ENCODE results near the gene SIGLEC8. TPM values are rescaled to one million over a fixed set of nuclear protein-coding genes. Genes with fewer than 3 reads are reported as not detected.
A peak's percentile ranks its signal among the peaks of the same experiment; 100 is the strongest.
"Not testable (repeated sequence)": the region's sequence is repeated elsewhere in the genome, so short reads cannot be mapped to it uniquely, and the experiment has no call there.

Gene SIGLEC8
- total RNA-seq, 2 experiments from 2014 or later, result not detected

- Mint-ChIP-seq H3K4me3 (peak overlapping the region; percentile 47), H3K27me3 (no peaks in the 10 kb centered on the region), H3K9me3 (no peaks in the 10 kb centered on the region), H3K4me1 (ENCODE audit: low read depth) (peaks cover 20% of the 10 kb centered on the region), H3K27ac (peak overlapping the region; percentile 21), H3K36me3 (ENCODE audit: low read depth) (no peaks in the 10 kb centered on the region)
- ATAC-seq (ENCODE audit: poor library complexity), result peak; percentile 29
- CTCF ChIA-PET, result no interaction called here
- intact Hi-C loops (cut with DNase I, micrococcal nuclease), result no loop called here
- Histone ChIP-seq H3K4me1 (ENCODE audit: insufficient read depth, low read length) (peaks cover 11% of the 10 kb centered on the region), H3K27ac (ENCODE audit: low read depth in 1 of 2, low read length in 2 of 2) (no peak overlapping the region), H3K27me3 (ENCODE audit: control insufficient read depth in 1 of 2, insufficient read depth in 2 of 2, low read length in 2 of 2) (no peaks in the 10 kb centered on the region), H3K9me3 (ENCODE audit: control insufficient read depth in 1 of 2, insufficient read depth in 1 of 2, low read length in 2 of 2) (peaks cover 0 to 13% of the 10 kb centered on the region in 2 experiments), H3K4me3 (ENCODE audit: low read length) (no peak overlapping the region), H3K36me3 (ENCODE audit: insufficient read depth, low read length) (no peaks in the 10 kb centered on the region)
- POLR2A ChIA-PET, result interaction anchor here (1.1 kb wide), 1 partner anchor 937 kb away, joined by 4 read pairs; no protein-coding TSS in a partner anchor
- peak in 2 of 14 experiments; percentile 8 to 29 for DNase-seq
- TF ChIP-seq CTCF (IDR thresholded peaks at IDR 0.05), result no peak
These were observed 9.7 kb downstream of the SIGLEC8 start for GRCh38 chr19:51448411-51449016.

GRCh38 chr19:51448011-51448410 lies 10.2 kb downstream of the SIGLEC8 start:
- DNase-seq (no peak), ATAC-seq (ENCODE audit: poor library complexity) (no peak)
- ChIA-PET POLR2A (no interaction called here), CTCF (no interaction called here)
- H3K27ac Mint-ChIP-seq, result peak overlapping the region; percentile 21
- H3K4me1 Mint-ChIP-seq (ENCODE audit: low read depth), result peaks cover 20% of the 10 kb centered on the region
- Histone ChIP-seq H3K4me1 (ENCODE audit: insufficient read depth, low read length) (peaks cover 11% of the 10 kb centered on the region), H3K36me3 (ENCODE audit: insufficient read depth, low read length) (no peaks in the 10 kb centered on the region), H3K9me3 (ENCODE audit: control insufficient read depth in 1 of 2, insufficient read depth in 1 of 2, low read length in 2 of 2) (peaks cover 0 to 13% of the 10 kb centered on the region in 2 experiments), H3K27ac (ENCODE audit: low read depth in 1 of 2, low read length in 2 of 2) (no peak overlapping the region), H3K4me3 (ENCODE audit: low read length) (no peak overlapping the region), H3K27me3 (ENCODE audit: control insufficient read depth in 1 of 2, insufficient read depth in 2 of 2, low read length in 2 of 2) (no peaks in the 10 kb centered on the region)
- TF ChIP-seq CTCF (IDR thresholded peaks at IDR 0.05), result no peak
- no peaks in the 10 kb centered on the region for H3K9me3 Mint-ChIP-seq
- no peaks in the 10 kb centered on the region for H3K27me3 Mint-ChIP-seq
- intact Hi-C loops (cut with DNase I, micrococcal nuclease), result no loop called here
- H3K36me3 Mint-ChIP-seq (ENCODE audit: low read depth), result no peaks in the 10 kb centered on the region
- peak overlapping the region; percentile 47 for H3K4me3 Mint-ChIP-seq

GRCh38 chr19:51447510-51447909 lies 10.7 kb downstream of the SIGLEC8 start:
- H3K27ac Mint-ChIP-seq; H3K36me3 Mint-ChIP-seq (ENCODE audit: low read depth); DNase-seq; POLR2A ChIA-PET; ATAC-seq (ENCODE audit: poor library complexity); H3K4me3 Mint-ChIP-seq; H3K36me3 ChIP-seq (ENCODE audit: insufficient read depth, low read length); H3K4me3 ChIP-seq (ENCODE audit: low read length); intact Hi-C loops (cut with DNase I, micrococcal nuclease); H3K27me3 ChIP-seq (ENCODE audit: control insufficient read depth in 1 of 2, insufficient read depth in 2 of 2, low read length in 2 of 2); H3K27me3 Mint-ChIP-seq; H3K9me3 Mint-ChIP-seq; H3K27ac ChIP-seq (ENCODE audit: low read depth in 1 of 2, low read length in 2 of 2); CTCF ChIA-PET: not testable (repeated sequence)
- H3K9me3 ChIP-seq (ENCODE audit: control insufficient read depth in 1 of 2, insufficient read depth in 1 of 2, low read length in 2 of 2), result peaks cover 0 to 13% of the 10 kb centered on the region in 2 experiments
- H3K4me1 ChIP-seq (ENCODE audit: insufficient read depth, low read length), result peaks cover 11% of the 10 kb centered on the region
- peaks cover 23% of the 10 kb centered on the region for H3K4me1 Mint-ChIP-seq (ENCODE audit: low read depth)
